ENCODE data around the gene PPP4R1. TPM values are rescaled to one million over a fixed set of nuclear protein-coding genes. Genes with fewer than 3 reads are reported as not detected.
"Not testable (repeated sequence)": the region's sequence is repeated elsewhere in the genome, so short reads cannot be mapped to it uniquely, and the experiment has no call there.

Gene PPP4R1
- total RNA-seq, 1 experiment from 2014 or later: 71.1 TPM

DNA sequence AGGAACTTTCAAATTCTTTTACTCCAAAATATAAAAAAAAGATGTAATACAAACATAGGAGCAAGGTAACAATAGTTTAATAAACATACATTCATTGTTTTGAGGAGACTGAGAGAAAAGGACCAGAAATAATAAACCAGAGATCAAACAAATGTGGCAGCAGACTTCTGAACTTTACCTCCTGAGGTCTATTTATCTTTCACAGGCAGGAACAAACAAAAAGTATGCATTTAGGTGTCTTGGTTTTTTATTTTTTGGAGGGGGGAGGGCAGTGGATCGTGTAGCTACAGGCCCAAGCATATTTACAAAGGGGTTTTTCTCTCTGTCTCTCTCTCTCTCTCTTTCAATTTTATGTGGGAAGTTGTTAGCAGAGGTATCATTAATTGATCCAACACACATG is 5.6 kb downstream of the PPP4R1 start (continued):
- TF ChIP-seq, protein P1, sequence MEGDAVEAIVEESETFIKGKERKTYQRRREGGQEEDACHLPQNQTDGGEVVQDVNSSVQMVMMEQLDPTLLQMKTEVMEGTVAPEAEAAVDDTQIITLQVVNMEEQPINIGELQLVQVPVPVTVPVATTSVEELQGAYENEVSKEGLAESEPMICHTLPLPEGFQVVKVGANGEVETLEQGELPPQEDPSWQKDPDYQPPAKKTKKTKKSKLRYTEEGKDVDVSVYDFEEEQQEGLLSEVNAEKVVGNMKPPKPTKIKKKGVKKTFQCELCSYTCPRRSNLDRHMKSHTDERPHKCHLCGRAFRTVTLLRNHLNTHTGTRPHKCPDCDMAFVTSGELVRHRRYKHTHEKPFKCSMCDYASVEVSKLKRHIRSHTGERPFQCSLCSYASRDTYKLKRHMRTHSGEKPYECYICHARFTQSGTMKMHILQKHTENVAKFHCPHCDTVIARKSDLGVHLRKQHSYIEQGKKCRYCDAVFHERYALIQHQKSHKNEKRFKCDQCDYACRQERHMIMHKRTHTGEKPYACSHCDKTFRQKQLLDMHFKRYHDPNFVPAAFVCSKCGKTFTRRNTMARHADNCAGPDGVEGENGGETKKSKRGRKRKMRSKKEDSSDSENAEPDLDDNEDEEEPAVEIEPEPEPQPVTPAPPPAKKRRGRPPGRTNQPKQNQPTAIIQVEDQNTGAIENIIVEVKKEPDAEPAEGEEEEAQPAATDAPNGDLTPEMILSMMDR (IDR thresholded peaks at IDR 0.05): no peak
- TF ChIP-seq NFE2L1 (CRISPR knock-in tag; IDR thresholded peaks at IDR 0.05): no peak

DNA sequence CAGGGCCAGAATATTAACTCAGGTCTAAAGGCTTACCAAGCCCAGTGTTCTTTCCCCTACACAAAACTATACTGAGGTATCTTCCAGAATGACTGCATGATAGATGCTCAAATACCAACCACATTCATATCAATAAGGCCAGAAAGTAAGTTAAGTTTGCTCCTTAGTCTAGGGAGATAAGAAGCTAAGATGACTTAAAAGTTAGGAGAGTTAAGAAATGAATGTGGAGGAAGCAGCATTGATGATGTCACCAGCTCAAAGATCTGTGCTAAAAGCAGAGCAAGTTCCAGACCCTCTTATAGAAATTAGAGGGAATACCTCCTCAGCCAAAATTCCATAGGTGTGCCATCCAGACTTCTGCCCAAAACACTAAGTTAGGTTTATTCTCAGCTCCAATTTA is 6.1 kb downstream of the PPP4R1 start:
- no peak for DNase-seq (ENCODE audit: low spot score)
- Mint-ChIP-seq H3K4me1 (peaks cover 32% of the 10 kb centered on the region), H3K9me3 (no peaks in the 10 kb centered on the region), H3K27me3 (ENCODE audit: low read depth) (no peaks in the 10 kb centered on the region), H3K36me3 (peaks cover 24% of the 10 kb centered on the region), H3K4me3 (no peak overlapping the region), H3K27ac (peak overlapping the region; percentile 76; the same call in 1 of the 2 replicates)
- CTCF ChIA-PET: interaction anchor here (2.1 kb wide), 1 partner anchor 33 kb away, joined by 11 read pairs; no protein-coding TSS in a partner anchor
- no peak for ATAC-seq
- POLR2A ChIA-PET: interaction anchor here (0.6 kb wide), 1 partner anchor 281 kb away, joined by 3 read pairs; no protein-coding TSS in a partner anchor
- no peak for TF ChIP-seq USF1 (CRISPR knock-in tag; IDR thresholded peaks at IDR 0.05)
- TF ChIP-seq MXD4 (CRISPR knock-in tag; IDR thresholded peaks at IDR 0.05; ENCODE audit: borderline replicate concordance): no peak
- no peak for TF ChIP-seq KAT7 (CRISPR knock-in tag; IDR thresholded peaks at IDR 0.05; ENCODE audit: borderline replicate concordance)
- TF ChIP-seq SMAD3 (CRISPR knock-in tag; IDR thresholded peaks at IDR 0.05; ENCODE audit: borderline replicate concordance): no peak
- TF ChIP-seq PRRX2 (CRISPR knock-in tag; IDR thresholded peaks at IDR 0.05): no peak
- no peak for TF ChIP-seq ZNF138 (CRISPR knock-in tag; conservative IDR thresholded peaks at IDR 0.05)
- TF ChIP-seq RORB (CRISPR knock-in tag; IDR thresholded peaks at IDR 0.05): no peak
- TF ChIP-seq ZNF219 (CRISPR knock-in tag; IDR thresholded peaks at IDR 0.05; ENCODE audit: borderline replicate concordance): no peak
- TF ChIP-seq STAT6 (CRISPR knock-in tag; conservative IDR thresholded peaks at IDR 0.05; ENCODE audit: low read depth): no peak
- no peak for TF ChIP-seq TCF7 (CRISPR knock-in tag; IDR thresholded peaks at IDR 0.05; ENCODE audit: low read depth)
- no peak for TF ChIP-seq MYBL2 (CRISPR knock-in tag; IDR thresholded peaks at IDR 0.05)
- TF ChIP-seq ZNF121 (CRISPR knock-in tag; IDR thresholded peaks at IDR 0.05): no peak

DNA sequence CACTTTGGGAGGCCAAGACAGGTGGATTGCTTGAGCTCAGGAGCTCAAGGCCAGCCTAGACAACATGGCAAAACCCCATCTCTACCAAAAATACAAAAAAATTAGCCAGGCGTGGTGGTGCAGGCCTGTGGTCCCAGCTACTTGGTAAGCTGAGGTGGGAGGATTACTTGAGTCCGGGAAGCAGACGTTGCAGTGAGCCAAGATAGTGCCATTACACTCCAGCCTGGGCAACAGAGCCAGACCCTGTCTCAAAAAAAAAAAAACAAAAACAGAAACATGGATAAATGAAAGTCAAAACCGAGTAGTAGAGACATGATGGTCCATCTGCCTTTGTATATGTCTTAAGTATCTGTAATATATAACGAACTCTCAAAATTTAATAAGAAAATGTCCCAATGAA is 7.2 kb downstream of the PPP4R1 start:
- H3K4me3 Mint-ChIP-seq; ATAC-seq; H3K27ac Mint-ChIP-seq; DNase-seq (ENCODE audit: low spot score); H3K9me3 Mint-ChIP-seq; H3K27me3 Mint-ChIP-seq (ENCODE audit: low read depth); POLR2A ChIA-PET: not testable (repeated sequence)
- Mint-ChIP-seq H3K36me3 (peaks cover 30% of the 10 kb centered on the region), H3K4me1 (peaks cover 20% of the 10 kb centered on the region)
- CTCF ChIA-PET: interaction anchor here (0.6 kb wide), 1 partner anchor 320 kb away, joined by 4 read pairs; no protein-coding TSS in a partner anchor
- 0 out of 2 replicates have a peak, but pooled peaks have one; percentile 64 for TF ChIP-seq ZNF121 (CRISPR knock-in tag; IDR thresholded peaks at IDR 0.05)

GRCh38 chr18:9606039-9606438 is 8.3 kb downstream of the PPP4R1 start:
- CTCF ChIA-PET: no interaction called here
- POLR2A ChIA-PET: no interaction called here
- Mint-ChIP-seq H3K36me3 (peaks cover 30% of the 10 kb centered on the region), H3K9me3 (peaks cover 11% of the 10 kb centered on the region), H3K27ac (no peak overlapping the region), H3K27me3 (ENCODE audit: low read depth) (no peaks in the 10 kb centered on the region), H3K4me1 (peaks cover 18% of the 10 kb centered on the region), H3K4me3 (no peak overlapping the region)
- no peak for ATAC-seq
- DNase-seq (ENCODE audit: low spot score): no peak
- TF ChIP-seq ZNF232 (CRISPR knock-in tag; IDR thresholded peaks at IDR 0.05): no peak
- TF ChIP-seq FOXP1 (CRISPR knock-in tag; IDR thresholded peaks at IDR 0.05; ENCODE audit: borderline replicate concordance): no peak
- no peak for TF ChIP-seq MXD4 (CRISPR knock-in tag; IDR thresholded peaks at IDR 0.05; ENCODE audit: borderline replicate concordance)
- TF ChIP-seq ESRRA (CRISPR knock-in tag; IDR thresholded peaks at IDR 0.05; ENCODE audit: borderline replicate concordance): no peak
- no peak for TF ChIP-seq ATF2 (CRISPR knock-in tag; IDR thresholded peaks at IDR 0.05; ENCODE audit: borderline replicate concordance, low read depth)
- TF ChIP-seq ZBTB21 (CRISPR knock-in tag; IDR thresholded peaks at IDR 0.05; ENCODE audit: borderline replicate concordance): no peak
